Nephron progenitor cell (in vitro differentiated cells): Measurements from ENCODE around the gene NFIA.

Experiments
- DNase-seq: peaks from one replicate; pipeline ENCODE4 v3.0.0; 2021
- H3K27ac Mint-ChIP-seq: 2 replicates; pipeline ENCODE4 v1.8.0; 2021; ENCODE audit warnings: mild to moderate bottlenecking, moderate library complexity, mixed read lengths
- H3K27me3 Mint-ChIP-seq: 2 replicates; pipeline ENCODE4 v1.8.0; 2021; ENCODE audit warnings: mild to moderate bottlenecking, low read depth, mixed read lengths; ENCODE audit not compliant: poor library complexity
- H3K36me3 Mint-ChIP-seq: 2 replicates; pipeline ENCODE4 v1.8.0; 2021; ENCODE audit warnings: low read depth, mixed read lengths
- H3K4me1 Mint-ChIP-seq: 2 replicates; pipeline ENCODE4 v1.8.0; 2021; ENCODE audit warnings: mixed read lengths
- H3K4me3 Mint-ChIP-seq: 2 replicates; pipeline ENCODE4 v1.8.0; 2021; ENCODE audit warnings: mild to moderate bottlenecking, moderate library complexity, mixed read lengths
- H3K9me3 Mint-ChIP-seq: 2 replicates; pipeline ENCODE4 v1.8.0; 2021; ENCODE audit warnings: mild to moderate bottlenecking, moderate library complexity, mixed read lengths
- TF ChIP-seq, protein P1 (sequence below): fragments of 200-600 bp; sonication (generic); IDR thresholded peaks from 2 replicates; pipeline ENCODE4 v1.5.0; 2021; ENCODE audit warnings: antibody characterized with exemption

Gene NFIA

DNA sequence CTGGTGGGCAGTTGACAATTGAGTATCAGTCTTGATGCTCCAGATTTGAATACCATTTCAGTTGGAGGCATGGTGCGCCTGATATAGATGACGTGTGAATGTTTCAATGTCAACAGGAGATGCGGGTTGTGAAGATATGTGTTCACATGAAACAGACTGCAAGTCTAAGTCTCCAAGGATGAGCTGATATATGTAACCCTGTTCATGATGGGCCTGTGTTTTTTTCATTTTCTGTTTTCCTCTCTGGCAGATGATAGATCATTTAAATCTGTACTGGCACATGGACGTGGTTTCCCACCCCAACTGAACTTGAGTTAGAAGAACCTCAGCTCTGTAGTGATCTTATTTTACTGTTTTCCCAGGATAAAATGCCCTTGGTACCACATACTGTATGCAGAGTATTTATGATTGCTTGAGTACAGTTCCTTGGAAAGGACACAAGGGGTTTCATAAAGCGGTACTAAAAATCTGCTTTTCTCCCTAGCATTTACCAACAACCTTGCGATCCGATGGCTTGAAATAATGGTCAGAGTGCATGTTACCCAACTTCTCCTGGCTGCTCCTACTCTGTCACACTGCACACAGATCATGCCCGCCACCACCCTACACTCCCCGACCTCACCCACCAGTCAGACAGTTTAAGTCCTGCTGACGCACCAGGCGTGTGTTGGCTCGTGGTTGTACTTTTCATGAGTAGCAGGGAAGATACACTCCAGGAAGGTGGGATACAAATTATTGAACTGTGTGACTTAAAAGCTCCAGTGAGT is 131.1 kb downstream of the NFIA start:
- Mint-ChIP-seq H3K27ac (no peak overlapping the region), H3K27me3 (peaks cover 4% of the 10 kb centered on the region), H3K4me1 (no peaks in the 10 kb centered on the region), H3K4me3 (no peak overlapping the region), H3K9me3 (no peaks in the 10 kb centered on the region), H3K36me3 (no peaks in the 10 kb centered on the region)
- no peak for DNase-seq
- TF ChIP-seq, protein P1, sequence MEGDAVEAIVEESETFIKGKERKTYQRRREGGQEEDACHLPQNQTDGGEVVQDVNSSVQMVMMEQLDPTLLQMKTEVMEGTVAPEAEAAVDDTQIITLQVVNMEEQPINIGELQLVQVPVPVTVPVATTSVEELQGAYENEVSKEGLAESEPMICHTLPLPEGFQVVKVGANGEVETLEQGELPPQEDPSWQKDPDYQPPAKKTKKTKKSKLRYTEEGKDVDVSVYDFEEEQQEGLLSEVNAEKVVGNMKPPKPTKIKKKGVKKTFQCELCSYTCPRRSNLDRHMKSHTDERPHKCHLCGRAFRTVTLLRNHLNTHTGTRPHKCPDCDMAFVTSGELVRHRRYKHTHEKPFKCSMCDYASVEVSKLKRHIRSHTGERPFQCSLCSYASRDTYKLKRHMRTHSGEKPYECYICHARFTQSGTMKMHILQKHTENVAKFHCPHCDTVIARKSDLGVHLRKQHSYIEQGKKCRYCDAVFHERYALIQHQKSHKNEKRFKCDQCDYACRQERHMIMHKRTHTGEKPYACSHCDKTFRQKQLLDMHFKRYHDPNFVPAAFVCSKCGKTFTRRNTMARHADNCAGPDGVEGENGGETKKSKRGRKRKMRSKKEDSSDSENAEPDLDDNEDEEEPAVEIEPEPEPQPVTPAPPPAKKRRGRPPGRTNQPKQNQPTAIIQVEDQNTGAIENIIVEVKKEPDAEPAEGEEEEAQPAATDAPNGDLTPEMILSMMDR, result no peak

DNA sequence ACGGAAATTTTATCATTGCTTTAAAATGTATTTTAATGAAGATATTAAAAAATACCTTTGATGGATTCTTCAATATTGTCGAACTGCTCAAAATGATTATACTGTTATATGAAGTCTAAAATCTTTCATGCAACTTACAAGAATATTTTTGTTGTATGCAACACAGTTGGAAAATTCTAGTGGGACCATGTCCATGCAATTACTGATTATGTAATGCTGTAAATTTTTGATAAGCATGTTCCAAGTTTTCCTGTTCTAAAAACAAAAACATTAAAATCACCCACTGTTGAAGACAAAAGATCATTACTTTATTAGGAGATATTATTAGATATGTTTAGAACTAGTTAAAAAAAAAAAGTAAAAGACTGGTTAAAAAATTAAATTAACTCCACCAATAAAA is 132.8 kb downstream of the NFIA start:
- DNase-seq, result no peak
- Mint-ChIP-seq H3K9me3 (no peaks in the 10 kb centered on the region), H3K27ac (no peak overlapping the region), H3K36me3 (no peaks in the 10 kb centered on the region), H3K4me3 (no peak overlapping the region), H3K27me3 (peaks cover 4% of the 10 kb centered on the region), H3K4me1 (no peaks in the 10 kb centered on the region)
- TF ChIP-seq, protein P1, result no peak

DNA sequence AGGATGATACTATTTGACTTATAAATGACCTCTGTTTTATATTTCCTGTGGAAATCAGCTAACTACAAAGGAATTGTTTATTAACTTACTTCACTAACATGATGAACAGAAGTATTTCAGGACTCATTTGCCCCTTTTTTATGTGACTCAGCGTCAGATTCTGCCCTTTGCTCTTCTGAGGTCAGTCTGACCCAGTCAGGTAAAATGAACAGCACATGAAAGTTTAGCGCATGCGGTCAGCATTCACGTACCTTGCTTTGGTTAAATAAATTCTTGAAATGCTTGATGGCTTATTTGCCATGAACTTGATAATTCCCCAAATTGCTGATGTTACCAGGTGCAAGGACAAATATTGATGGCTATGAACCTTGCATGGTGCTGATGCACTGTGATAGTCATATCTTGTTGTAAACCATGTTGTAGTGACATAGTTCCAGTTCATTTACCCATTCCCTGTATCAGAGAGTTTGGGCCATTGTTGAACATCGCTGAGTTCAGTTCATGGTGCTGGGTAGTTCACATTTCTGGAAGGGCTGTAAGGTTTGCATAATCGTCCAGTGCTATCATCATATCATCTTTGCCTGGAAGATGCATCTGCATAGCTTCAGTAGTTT is 133.4 kb downstream of the NFIA start:
- H3K9me3 Mint-ChIP-seq, result no peaks in the 10 kb centered on the region
- no peaks in the 10 kb centered on the region for H3K4me1 Mint-ChIP-seq
- H3K36me3 Mint-ChIP-seq, result no peaks in the 10 kb centered on the region
- H3K4me3 Mint-ChIP-seq, result no peak overlapping the region
- H3K27me3 Mint-ChIP-seq, result peaks cover 4% of the 10 kb centered on the region
- no peak for DNase-seq
- H3K27ac Mint-ChIP-seq, result no peak overlapping the region
- TF ChIP-seq, protein P1, result no peak

DNA sequence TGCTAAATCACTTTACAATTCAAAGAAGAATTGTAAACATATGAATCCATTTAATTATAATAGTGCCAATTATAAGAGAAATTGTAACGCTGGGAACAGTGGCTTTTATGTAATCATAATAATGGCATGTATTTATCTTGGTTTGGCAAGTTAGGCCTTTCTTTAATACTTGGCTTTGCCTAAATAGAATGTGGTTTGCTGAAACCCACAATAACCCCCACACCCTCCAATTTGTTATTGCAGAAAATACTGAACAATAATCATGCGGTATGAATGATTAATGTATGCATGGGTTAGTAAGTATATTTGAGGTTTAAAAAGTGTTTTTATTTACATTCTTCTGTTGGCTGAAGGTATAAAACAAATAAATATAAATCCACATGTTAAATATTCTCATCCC is 138.2 kb downstream of the NFIA start:
- TF ChIP-seq, protein P1, result no peak
- no peak for DNase-seq
- Mint-ChIP-seq H3K4me3 (no peak overlapping the region), H3K27me3 (no peaks in the 10 kb centered on the region), H3K36me3 (no peaks in the 10 kb centered on the region), H3K9me3 (no peaks in the 10 kb centered on the region), H3K27ac (no peak overlapping the region), H3K4me1 (no peaks in the 10 kb centered on the region)

DNA sequence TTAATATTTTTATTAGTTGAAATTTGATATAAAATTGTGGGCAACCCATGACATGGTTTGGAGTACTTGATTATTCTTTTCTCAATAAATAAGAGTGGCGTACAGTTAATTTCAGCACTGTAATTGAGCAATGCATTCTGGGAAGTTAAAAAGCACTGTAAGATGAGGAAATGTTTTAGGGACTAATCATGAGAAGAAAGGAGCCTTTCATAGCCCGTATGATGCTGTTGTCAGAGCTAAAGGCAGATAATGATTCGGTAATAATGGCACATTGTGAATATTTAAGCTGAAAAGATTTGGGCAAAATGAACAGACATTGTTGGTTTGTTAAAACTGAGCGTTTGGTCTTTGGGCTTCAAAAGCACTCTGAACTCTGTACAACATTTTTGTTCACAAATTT is 139.3 kb downstream of the NFIA start:
- TF ChIP-seq, protein P1, result no peak
- no peak overlapping the region for H3K27ac Mint-ChIP-seq
- H3K9me3 Mint-ChIP-seq, result no peaks in the 10 kb centered on the region
- no peak overlapping the region for H3K4me3 Mint-ChIP-seq
- H3K27me3 Mint-ChIP-seq, result no peaks in the 10 kb centered on the region
- no peaks in the 10 kb centered on the region for H3K4me1 Mint-ChIP-seq
- no peak for DNase-seq
- no peaks in the 10 kb centered on the region for H3K36me3 Mint-ChIP-seq

DNA sequence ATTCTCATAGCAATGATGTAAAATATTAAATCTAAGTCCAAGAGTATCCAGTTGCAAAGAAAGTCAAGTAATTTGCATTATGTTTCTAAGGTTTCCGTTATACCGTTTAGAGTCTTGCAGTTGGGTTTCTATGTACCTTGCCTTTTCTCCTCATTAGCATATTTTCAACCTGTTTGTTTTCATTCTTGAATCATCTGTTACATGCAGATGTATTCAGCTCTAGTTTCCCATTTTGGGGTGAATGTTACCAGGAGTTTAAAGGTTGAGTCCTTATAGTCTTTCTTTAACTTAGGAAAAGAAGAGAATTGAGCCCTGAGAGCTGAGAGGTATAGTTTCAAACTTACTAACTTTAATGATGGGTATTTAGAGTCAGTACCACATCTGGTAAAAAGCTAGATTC is 139.9 kb downstream of the NFIA start:
- no peaks in the 10 kb centered on the region for H3K4me1 Mint-ChIP-seq
- H3K4me3 Mint-ChIP-seq, result no peak overlapping the region
- no peak overlapping the region for H3K27ac Mint-ChIP-seq

More for the DNA sequence above, 139.9 kb downstream of the NFIA start:
- TF ChIP-seq, protein P1, result no peak
- no peaks in the 10 kb centered on the region for H3K27me3 Mint-ChIP-seq
- no peak for DNase-seq
- H3K9me3 Mint-ChIP-seq, result no peaks in the 10 kb centered on the region
- H3K36me3 Mint-ChIP-seq, result no peaks in the 10 kb centered on the region
